Measurements from ENCODE around the gene MOV10L1. TPM values are rescaled to one million over a fixed set of nuclear protein-coding genes. Genes with fewer than 3 reads are reported as not detected.

Gene MOV10L1
- total RNA-seq, 1 donor from 2014 or later, result not detected

DNA sequence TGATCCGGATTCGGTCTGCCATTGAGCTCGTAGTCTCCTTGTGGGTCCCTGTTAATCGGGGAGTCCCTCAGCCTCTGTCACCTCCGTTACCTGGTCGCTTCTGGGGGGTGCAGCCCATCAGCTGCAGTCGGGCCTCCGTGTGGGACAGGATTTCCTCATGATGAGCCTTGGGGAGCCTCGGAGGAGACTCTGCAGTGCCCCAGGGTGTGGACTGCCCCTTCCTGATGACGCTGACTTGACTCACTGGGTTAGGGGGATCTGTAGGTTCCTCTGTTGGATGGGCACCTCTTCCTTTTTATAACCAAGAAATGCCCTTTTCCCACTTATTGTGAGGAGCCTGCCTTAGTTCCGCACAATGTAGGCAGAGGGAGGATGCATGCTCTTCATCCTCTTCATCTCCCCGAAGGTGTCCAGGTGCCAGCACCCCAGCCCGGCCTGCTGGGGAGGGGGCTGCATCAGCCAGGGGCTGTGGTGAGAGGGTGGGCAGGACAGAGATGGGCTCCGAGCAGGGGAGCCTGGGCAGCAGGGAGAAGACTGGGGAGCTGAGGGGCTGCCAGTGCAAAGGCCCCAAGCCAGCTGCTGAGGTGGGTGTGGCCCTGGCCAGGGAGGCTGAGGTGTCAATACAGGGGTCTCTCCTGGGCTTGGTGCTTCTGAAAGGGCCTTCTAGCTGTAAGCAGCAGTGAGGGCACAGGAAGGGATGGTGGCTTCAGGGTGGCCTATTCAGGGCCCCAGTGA lies 18.2 kb upstream of the MOV10L1 start:
- ChIA-PET CTCF (no interaction called here), POLR2A (no interaction called here)
- DNase-seq (no peak), ATAC-seq (ENCODE audit: low read depth) (no peak)
- Mint-ChIP-seq H3K36me3 (ENCODE audit: low read depth) (no peaks in the 10 kb centered on the region), H3K4me3 (no peak overlapping the region), H3K9me3 (no peaks in the 10 kb centered on the region), H3K27me3 (peaks cover 2% of the 10 kb centered on the region), H3K27ac (no peak overlapping the region), H3K4me1 (no peaks in the 10 kb centered on the region)
- TF ChIP-seq, protein P1, sequence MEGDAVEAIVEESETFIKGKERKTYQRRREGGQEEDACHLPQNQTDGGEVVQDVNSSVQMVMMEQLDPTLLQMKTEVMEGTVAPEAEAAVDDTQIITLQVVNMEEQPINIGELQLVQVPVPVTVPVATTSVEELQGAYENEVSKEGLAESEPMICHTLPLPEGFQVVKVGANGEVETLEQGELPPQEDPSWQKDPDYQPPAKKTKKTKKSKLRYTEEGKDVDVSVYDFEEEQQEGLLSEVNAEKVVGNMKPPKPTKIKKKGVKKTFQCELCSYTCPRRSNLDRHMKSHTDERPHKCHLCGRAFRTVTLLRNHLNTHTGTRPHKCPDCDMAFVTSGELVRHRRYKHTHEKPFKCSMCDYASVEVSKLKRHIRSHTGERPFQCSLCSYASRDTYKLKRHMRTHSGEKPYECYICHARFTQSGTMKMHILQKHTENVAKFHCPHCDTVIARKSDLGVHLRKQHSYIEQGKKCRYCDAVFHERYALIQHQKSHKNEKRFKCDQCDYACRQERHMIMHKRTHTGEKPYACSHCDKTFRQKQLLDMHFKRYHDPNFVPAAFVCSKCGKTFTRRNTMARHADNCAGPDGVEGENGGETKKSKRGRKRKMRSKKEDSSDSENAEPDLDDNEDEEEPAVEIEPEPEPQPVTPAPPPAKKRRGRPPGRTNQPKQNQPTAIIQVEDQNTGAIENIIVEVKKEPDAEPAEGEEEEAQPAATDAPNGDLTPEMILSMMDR (IDR thresholded peaks at IDR 0.05), result no peak
- intact Hi-C loops (cut with micrococcal nuclease), result no loop called here

DNA sequence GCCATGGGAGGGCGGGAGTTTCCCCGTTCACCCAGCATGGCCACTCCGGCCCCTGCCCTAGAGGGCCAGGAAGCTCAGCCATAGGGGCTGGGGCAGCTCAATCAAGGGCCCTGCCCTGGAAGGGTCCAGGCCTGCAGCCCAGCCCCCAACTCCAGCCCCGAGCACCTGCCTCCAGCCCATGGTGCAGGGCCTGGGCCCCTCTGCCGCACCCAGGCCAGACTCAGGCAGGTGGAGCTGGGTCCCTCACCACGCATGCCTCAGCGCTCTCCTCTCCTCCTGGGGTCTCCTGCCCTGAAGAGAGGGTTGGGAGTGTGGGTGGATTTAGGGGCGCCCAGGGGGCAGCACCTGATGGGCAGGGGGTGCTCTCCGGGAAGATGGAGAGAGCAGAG lies 17.6 kb upstream of the MOV10L1 start:
- Mint-ChIP-seq H3K4me3 (no peak overlapping the region), H3K36me3 (ENCODE audit: low read depth) (no peaks in the 10 kb centered on the region), H3K9me3 (no peaks in the 10 kb centered on the region), H3K27me3 (peaks cover 2% of the 10 kb centered on the region), H3K4me1 (no peaks in the 10 kb centered on the region), H3K27ac (no peak overlapping the region)
- POLR2A ChIA-PET, result no interaction called here
- no peak for ATAC-seq (ENCODE audit: low read depth)
- TF ChIP-seq, protein P1 (IDR thresholded peaks at IDR 0.05), result no peak
- CTCF ChIA-PET, result no interaction called here
- no peak for DNase-seq
- intact Hi-C loops (cut with micrococcal nuclease), result no loop called here

DNA sequence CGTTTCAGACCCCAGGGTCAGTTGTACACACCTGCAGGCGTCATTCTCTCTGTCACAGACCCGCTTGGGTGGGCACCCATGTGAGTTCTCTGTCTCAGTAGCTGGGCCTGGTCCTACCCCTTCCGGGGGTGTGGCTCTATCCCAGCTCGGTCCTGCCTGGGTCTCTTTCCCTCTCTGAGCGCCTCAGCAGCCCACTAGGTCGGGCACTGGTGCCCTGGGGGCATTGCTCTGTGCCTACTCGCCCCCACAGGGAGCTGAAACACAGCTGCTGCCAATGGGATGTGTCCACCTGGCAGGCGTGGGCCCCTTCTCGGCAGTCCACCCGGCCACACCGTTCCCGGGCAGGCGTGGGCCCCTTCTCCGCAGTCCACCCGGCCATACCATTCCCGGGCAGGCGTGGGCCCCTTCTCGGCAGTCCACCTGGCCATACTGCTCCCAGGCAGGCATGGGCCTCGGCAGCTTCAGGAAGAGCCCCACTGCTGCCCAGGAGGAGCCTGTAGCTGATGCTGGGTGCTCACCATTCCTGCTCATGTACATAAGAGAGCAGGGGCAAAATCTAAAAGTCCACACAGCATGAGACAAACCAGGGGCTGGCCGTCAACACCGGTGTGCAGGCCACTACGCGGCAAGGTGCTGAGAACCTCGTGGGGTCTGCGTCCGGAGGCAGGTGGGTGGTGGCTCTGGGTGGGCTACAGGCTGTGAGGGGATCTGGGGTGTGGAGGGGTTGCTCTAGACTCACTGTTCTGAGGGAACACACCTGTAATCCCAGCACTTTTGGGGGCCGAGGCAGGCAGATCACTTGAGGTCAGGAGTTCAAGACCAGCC lies 16.9 kb upstream of the MOV10L1 start:
- no peaks in the 10 kb centered on the region for H3K9me3 Mint-ChIP-seq
- DNase-seq, result no peak
- peaks cover 2% of the 10 kb centered on the region for H3K27me3 Mint-ChIP-seq
- POLR2A ChIA-PET, result no interaction called here
- H3K4me3 Mint-ChIP-seq, result no peak overlapping the region
- no peaks in the 10 kb centered on the region for H3K36me3 Mint-ChIP-seq (ENCODE audit: low read depth)
- no peak overlapping the region for H3K27ac Mint-ChIP-seq
- intact Hi-C loops (cut with micrococcal nuclease), result no loop called here
- CTCF ChIA-PET, result no interaction called here
- H3K4me1 Mint-ChIP-seq, result no peaks in the 10 kb centered on the region
- TF ChIP-seq, protein P1 (IDR thresholded peaks at IDR 0.05), result no peak
- no peak for ATAC-seq (ENCODE audit: low read depth)

DNA sequence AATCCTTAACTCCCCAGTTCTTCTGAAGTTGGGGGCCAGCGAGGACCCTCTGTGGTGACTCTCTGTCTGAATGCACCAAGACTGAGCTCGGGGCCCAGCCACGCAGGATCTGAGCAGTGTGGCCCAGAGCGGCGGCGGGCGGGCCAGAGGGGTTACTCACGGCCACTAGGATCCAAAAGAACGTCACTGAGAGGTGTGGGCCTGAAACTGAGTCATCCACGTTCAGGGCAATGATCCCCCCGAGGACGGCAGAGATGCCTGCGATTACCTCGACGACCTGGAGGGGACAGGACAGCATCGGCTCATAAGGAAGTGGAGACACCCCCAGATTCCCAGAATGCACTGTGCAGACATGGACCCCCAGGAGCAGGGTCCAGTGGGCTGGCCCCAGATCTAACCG lies 15.8 kb upstream of the MOV10L1 start:
- no peaks in the 10 kb centered on the region for H3K36me3 Mint-ChIP-seq (ENCODE audit: low read depth)
- ChIA-PET POLR2A (no interaction called here), CTCF (no interaction called here)
- peaks cover 2% of the 10 kb centered on the region for H3K27me3 Mint-ChIP-seq
- DNase-seq, result no peak
- H3K27ac Mint-ChIP-seq, result no peak overlapping the region
- H3K9me3 Mint-ChIP-seq, result no peaks in the 10 kb centered on the region
- TF ChIP-seq, protein P1 (IDR thresholded peaks at IDR 0.05), result no peak
- intact Hi-C loops (cut with micrococcal nuclease), result no loop called here
- ATAC-seq (ENCODE audit: low read depth), result no peak
- no peaks in the 10 kb centered on the region for H3K4me1 Mint-ChIP-seq
- no peak overlapping the region for H3K4me3 Mint-ChIP-seq
